ENCODE measurements around the gene CYB5R4. TPM values are rescaled to one million over a fixed set of nuclear protein-coding genes. Genes with fewer than 3 reads are reported as not detected.

CYB5R4 gene
- total RNA-seq, 1 donor from 2014 or later, result 5.2 TPM

DNA sequence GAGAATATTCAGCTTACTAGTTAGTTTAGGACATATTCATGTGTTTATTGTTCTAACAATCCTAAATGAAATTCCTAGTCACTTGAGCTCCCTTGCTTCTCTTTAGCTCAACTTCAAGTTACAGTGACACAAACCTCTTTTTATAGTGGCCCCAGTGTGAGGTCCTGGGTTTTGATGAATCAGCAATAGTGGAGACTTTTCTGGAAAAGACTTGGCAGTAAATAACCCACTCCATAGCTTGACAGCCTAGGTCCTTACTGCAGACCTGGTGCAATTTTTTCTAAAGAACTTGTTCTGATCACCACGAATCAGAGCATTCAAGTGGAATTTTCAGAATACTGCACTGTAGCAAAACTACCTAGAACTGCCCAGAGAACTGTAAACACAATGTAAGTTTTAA is 13.2 kb upstream of the CYB5R4 start:
- peaks cover 0 to 1% (median under 1%) of the 10 kb centered on the region in 3 donors for H3K27me3 ChIP-seq (ENCODE audit: control insufficient read depth in 3 of 3, insufficient read depth in 3 of 3, low read length in 3 of 3)
- peaks cover 0 to 3% (median 2%) of the 10 kb centered on the region in 3 donors for H3K9me3 ChIP-seq (ENCODE audit: control insufficient read depth in 3 of 3, low read length in 3 of 3)
- H3K4me1 ChIP-seq (ENCODE audit: control insufficient read depth in 3 of 3, insufficient read depth in 3 of 3, low read length in 3 of 3), result no peaks in the 10 kb centered on the region
- H3K9ac ChIP-seq (ENCODE audit: low read depth in 1 of 3, low read length in 3 of 3), result no peak overlapping the region
- H3K36me3 ChIP-seq (ENCODE audit: control insufficient read depth in 3 of 3, insufficient read depth in 3 of 3, low read length in 3 of 3), result no peaks in the 10 kb centered on the region
- H3K4me3 ChIP-seq (ENCODE audit: low read length in 3 of 3), result no peak overlapping the region
- H3K27ac ChIP-seq (ENCODE audit: low read depth, low read length), result no peak overlapping the region

DNA sequence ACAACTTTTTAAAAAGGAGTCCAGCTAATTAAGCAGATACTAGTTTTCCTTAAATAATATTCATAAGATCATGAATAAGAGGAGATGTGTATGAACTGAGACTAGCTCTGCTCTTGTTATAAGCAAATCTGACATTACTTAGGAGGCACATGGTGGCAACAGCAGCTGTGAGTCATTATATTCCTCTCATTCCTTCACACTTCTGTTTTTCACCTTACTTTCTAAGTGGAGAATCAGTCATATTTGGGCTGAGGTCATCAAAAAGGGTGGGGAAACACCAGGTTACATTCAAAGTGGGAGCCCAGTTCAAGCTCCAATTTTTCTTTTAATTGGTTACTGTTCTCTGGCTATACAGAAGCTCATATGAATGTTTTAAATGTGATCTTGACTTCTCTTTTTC is 12.3 kb upstream of the CYB5R4 start:
- Histone ChIP-seq H3K9me3 (ENCODE audit: control insufficient read depth in 3 of 3, low read length in 3 of 3) (no peaks in the 10 kb centered on the region), H3K36me3 (ENCODE audit: control insufficient read depth in 3 of 3, insufficient read depth in 3 of 3, low read length in 3 of 3) (no peaks in the 10 kb centered on the region), H3K4me1 (ENCODE audit: control insufficient read depth in 3 of 3, insufficient read depth in 3 of 3, low read length in 3 of 3) (no peaks in the 10 kb centered on the region), H3K4me3 (ENCODE audit: low read length in 3 of 3) (no peak overlapping the region), H3K27ac (ENCODE audit: low read depth, low read length) (no peak overlapping the region), H3K9ac (ENCODE audit: low read depth in 1 of 3, low read length in 3 of 3) (no peak overlapping the region), H3K27me3 (ENCODE audit: control insufficient read depth in 3 of 3, insufficient read depth in 3 of 3, low read length in 3 of 3) (peaks cover 0 to 8% (median 5%) of the 10 kb centered on the region in 3 donors)

DNA sequence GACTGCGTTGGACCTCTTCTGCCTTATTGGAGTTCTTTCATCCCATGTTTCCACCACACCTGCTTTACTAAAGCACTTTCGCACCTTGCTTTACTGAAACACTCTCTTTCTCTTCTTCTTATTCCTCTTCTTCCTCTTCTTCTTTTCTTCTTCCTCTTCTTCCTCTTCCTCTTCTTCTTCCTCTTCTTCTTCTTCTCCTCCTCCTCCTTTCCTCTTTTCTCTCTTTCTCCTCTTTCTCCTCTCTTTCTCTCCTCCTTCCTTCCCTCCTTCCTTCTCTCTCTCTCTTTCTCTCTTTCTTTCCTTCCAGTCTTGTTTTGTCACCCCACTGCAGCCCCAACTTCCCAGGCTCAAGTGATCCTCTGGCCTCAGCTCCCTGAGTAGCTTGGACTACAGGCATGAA is 10.4 kb upstream of the CYB5R4 start:
- H3K4me3 ChIP-seq (ENCODE audit: low read length in 3 of 3), result no peak overlapping the region
- H3K9ac ChIP-seq (ENCODE audit: low read depth in 1 of 3, low read length in 3 of 3), result no peak overlapping the region
- H3K9me3 ChIP-seq (ENCODE audit: control insufficient read depth in 3 of 3, low read length in 3 of 3), result no peaks in the 10 kb centered on the region
- peaks cover 5 to 12% (median 9%) of the 10 kb centered on the region in 3 donors for H3K4me1 ChIP-seq (ENCODE audit: control insufficient read depth in 3 of 3, insufficient read depth in 3 of 3, low read length in 3 of 3)
- no peaks in the 10 kb centered on the region for H3K36me3 ChIP-seq (ENCODE audit: control insufficient read depth in 3 of 3, insufficient read depth in 3 of 3, low read length in 3 of 3)
- peaks cover 18 to 27% (median 18%) of the 10 kb centered on the region in 3 donors for H3K27me3 ChIP-seq (ENCODE audit: control insufficient read depth in 3 of 3, insufficient read depth in 3 of 3, low read length in 3 of 3)
- no peak overlapping the region for H3K27ac ChIP-seq (ENCODE audit: low read depth, low read length)

DNA sequence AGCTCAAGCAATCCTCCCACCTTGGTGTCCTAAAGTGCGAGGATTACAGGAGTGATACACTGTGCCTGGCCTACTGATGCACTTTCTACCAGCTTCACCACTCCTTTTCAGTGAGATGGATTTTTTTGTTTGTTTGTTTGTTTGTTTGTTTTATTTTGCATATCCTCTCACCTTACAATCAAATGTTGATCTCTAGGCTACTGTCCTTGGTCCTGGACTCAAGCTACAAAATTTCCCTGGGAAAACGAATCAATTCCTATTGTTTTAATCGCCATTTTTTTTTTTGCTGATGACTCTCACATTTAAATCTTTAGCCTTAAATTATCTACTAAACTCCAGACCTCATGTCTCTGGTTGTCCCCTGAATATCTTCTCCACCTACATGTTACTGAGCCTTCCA is 9.9 kb upstream of the CYB5R4 start:
- Histone ChIP-seq H3K4me1 (ENCODE audit: control insufficient read depth in 3 of 3, insufficient read depth in 3 of 3, low read length in 3 of 3) (peaks cover 5 to 13% (median 9%) of the 10 kb centered on the region in 3 donors), H3K9me3 (ENCODE audit: control insufficient read depth in 3 of 3, low read length in 3 of 3) (no peaks in the 10 kb centered on the region), H3K27ac (ENCODE audit: low read depth, low read length) (no peak overlapping the region), H3K36me3 (ENCODE audit: control insufficient read depth in 3 of 3, insufficient read depth in 3 of 3, low read length in 3 of 3) (no peaks in the 10 kb centered on the region), H3K4me3 (ENCODE audit: low read length in 3 of 3) (no peak overlapping the region), H3K27me3 (ENCODE audit: control insufficient read depth in 3 of 3, insufficient read depth in 3 of 3, low read length in 3 of 3) (peaks cover 18 to 32% (median 19%) of the 10 kb centered on the region in 3 donors), H3K9ac (ENCODE audit: low read depth in 1 of 3, low read length in 3 of 3) (no peak overlapping the region)

DNA sequence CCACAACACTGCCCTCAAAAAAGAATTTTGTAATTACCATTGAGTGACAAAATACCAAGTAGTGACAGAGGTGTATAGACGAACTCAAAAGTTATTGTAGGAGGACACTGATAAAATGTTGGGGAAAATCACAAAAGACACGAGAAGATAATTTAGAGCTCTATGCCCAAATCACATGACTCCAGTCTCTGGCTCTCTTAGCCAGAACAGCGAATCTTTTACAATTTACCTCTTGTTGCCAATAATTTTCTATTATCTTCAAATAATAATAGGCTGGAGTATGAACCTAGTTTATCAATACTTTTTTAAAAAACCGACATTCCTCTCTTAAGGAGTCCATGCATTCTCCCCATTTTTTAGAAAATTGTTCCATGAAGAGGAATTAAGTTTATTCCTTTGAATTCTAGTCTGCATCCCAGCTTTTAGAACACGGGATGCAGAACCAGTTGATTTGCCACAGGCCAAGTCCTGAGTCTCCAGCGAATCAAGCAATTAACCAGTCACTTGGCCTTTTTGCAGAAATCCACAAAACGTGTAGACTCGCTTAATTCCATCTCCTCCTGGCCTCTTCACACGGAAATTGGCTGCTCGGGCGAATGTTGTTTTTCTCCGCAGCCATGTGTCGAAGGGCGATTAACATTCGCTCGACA is 6.8 kb upstream of the CYB5R4 start:
- H3K9me3 ChIP-seq (ENCODE audit: control insufficient read depth in 3 of 3, low read length in 3 of 3), result no peaks in the 10 kb centered on the region
- no peak overlapping the region for H3K27ac ChIP-seq (ENCODE audit: low read depth, low read length)
- peak overlapping the region in 1 of 3 donors; percentile 42 for H3K9ac ChIP-seq (ENCODE audit: low read depth in 1 of 3, low read length in 3 of 3)
- H3K4me1 ChIP-seq (ENCODE audit: control insufficient read depth in 3 of 3, insufficient read depth in 3 of 3, low read length in 3 of 3), result peaks cover 5 to 13% (median 9%) of the 10 kb centered on the region in 3 donors
- peaks cover 19 to 40% (median 21%) of the 10 kb centered on the region in 3 donors for H3K27me3 ChIP-seq (ENCODE audit: control insufficient read depth in 3 of 3, insufficient read depth in 3 of 3, low read length in 3 of 3)
- peak overlapping the region; percentile 55 to 67 (median 55) for H3K4me3 ChIP-seq (ENCODE audit: low read length in 3 of 3)
- no peaks in the 10 kb centered on the region for H3K36me3 ChIP-seq (ENCODE audit: control insufficient read depth in 3 of 3, insufficient read depth in 3 of 3, low read length in 3 of 3)

DNA sequence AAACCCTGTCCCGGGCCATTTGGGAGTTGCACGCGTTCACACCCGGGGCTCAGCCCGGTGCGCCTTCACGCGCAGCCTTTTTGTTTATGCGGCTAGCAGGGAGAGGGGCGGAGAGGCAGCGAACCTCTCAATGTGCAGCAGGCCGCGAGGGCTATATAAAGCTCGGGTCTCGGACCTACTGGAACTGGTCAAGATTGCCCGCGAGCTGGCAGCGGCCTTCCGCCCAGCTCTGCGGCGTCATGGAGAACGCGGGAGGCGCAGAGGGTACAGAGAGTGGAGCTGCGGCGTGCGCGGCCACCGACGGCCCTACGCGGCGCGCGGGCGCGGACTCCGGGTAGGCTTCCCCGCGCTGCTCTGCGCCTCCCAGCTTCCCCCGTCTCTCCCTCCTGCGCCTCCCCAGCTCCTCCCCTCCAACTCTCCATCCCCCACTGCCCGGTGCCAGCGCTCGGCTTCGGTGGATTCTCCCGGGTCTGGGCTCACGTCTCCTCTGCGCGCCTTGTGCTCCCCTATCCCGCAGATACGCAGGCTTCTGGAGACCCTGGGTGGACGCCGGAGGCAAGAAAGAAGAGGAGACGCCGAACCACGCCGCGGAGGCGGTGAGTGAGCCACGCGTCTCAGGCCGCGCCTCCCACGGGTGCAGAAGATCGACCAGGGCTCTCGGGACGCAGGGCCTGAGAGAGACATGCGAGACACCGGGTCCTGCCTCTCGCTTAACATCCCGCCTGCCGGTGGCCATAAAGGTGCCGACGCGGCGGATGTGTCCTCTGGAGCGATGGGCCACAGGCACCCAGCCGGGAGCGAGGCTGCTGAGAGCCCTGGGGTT is 6.1 kb upstream of the CYB5R4 start, which contains the start of gene RIPPLY2:
TSS of gene RIPPLY2 (plus strand) at position 183 of the 823 bp plus-strand sequence. CDS start at position 240, 57 bp downstream.
- no peaks in the 10 kb centered on the region for H3K9me3 ChIP-seq (ENCODE audit: control insufficient read depth in 3 of 3, low read length in 3 of 3)
- H3K27me3 ChIP-seq (ENCODE audit: control insufficient read depth in 3 of 3, insufficient read depth in 3 of 3, low read length in 3 of 3), result peaks cover 19 to 40% (median 21%) of the 10 kb centered on the region in 3 donors
- peak within 1 kb of the TSS; percentile 55 to 67 (median 55) for H3K4me3 ChIP-seq (ENCODE audit: low read length in 3 of 3)
- peaks cover 5 to 13% (median 9%) of the 10 kb centered on the region in 3 donors for H3K4me1 ChIP-seq (ENCODE audit: control insufficient read depth in 3 of 3, insufficient read depth in 3 of 3, low read length in 3 of 3)
- H3K27ac ChIP-seq (ENCODE audit: low read depth, low read length), result no peak within 1 kb of the TSS
- peak within 1 kb of the TSS in 1 of 3 donors; percentile 42 for H3K9ac ChIP-seq (ENCODE audit: low read depth in 1 of 3, low read length in 3 of 3)
- H3K36me3 ChIP-seq (ENCODE audit: control insufficient read depth in 3 of 3, insufficient read depth in 3 of 3, low read length in 3 of 3), result no peaks in the 10 kb centered on the region

DNA sequence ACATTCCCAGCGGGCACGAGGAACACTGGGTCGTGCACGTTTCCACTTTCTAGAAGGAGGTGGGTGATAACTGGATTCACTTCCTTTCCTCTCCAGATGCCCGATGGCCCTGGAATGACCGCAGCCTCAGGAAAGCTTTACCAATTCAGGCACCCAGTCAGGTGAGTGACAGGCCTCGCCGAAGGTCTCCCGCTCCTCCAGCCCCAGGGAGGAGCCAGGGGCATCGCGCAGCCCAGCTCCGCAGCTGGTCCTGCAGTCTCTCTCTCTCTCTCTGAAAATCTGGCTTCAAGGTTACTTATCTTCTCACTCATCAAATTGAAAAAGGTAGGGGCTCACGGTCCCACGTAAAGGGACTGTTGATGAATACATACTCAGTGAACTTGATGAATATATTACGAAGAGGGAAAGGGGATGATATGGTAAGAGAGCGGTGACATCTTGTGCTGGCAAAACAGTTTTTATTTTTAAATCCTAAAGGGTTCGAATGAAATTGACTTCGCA is 5.4 kb upstream of the CYB5R4 start:
- H3K36me3 ChIP-seq (ENCODE audit: control insufficient read depth in 3 of 3, insufficient read depth in 3 of 3, low read length in 3 of 3), result no peaks in the 10 kb centered on the region
- no peaks in the 10 kb centered on the region for H3K9me3 ChIP-seq (ENCODE audit: control insufficient read depth in 3 of 3, low read length in 3 of 3)
- H3K9ac ChIP-seq (ENCODE audit: low read depth in 1 of 3, low read length in 3 of 3), result no peak overlapping the region
- peaks cover 9 to 18% (median 12%) of the 10 kb centered on the region in 3 donors for H3K4me1 ChIP-seq (ENCODE audit: control insufficient read depth in 3 of 3, insufficient read depth in 3 of 3, low read length in 3 of 3)
- H3K27ac ChIP-seq (ENCODE audit: low read depth, low read length), result no peak overlapping the region
- peaks cover 19 to 40% (median 21%) of the 10 kb centered on the region in 3 donors for H3K27me3 ChIP-seq (ENCODE audit: control insufficient read depth in 3 of 3, insufficient read depth in 3 of 3, low read length in 3 of 3)
- H3K4me3 ChIP-seq (ENCODE audit: low read length in 3 of 3), result peak overlapping the region; percentile 33 to 67 (median 55)

DNA sequence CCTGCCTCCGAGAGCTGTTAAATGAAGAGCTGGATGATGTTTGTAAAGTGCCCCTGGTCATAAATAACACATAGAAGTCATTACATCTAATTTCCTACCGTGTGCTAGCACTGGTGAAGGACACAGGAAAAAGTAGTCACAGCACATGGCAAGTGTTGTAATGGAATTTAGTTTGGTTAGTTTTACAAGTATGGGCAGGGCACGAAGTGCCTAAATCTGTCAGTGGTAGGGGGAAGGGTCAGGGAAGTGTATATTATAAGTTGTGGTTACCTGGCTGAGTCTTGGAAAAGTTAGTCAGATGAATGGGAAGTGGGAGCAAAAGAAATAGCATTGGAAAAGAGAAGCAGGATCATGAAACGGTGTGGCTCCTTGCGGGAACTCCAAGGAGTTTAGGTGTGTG is 4.7 kb upstream of the CYB5R4 start:
- Histone ChIP-seq H3K27ac (ENCODE audit: low read depth, low read length) (no peak overlapping the region), H3K4me3 (ENCODE audit: low read length in 3 of 3) (no peak overlapping the region), H3K27me3 (ENCODE audit: control insufficient read depth in 3 of 3, insufficient read depth in 3 of 3, low read length in 3 of 3) (peaks cover 19 to 40% (median 21%) of the 10 kb centered on the region in 3 donors), H3K9ac (ENCODE audit: low read depth in 1 of 3, low read length in 3 of 3) (no peak overlapping the region), H3K9me3 (ENCODE audit: control insufficient read depth in 3 of 3, low read length in 3 of 3) (no peaks in the 10 kb centered on the region), H3K4me1 (ENCODE audit: control insufficient read depth in 3 of 3, insufficient read depth in 3 of 3, low read length in 3 of 3) (peaks cover 10 to 24% (median 14%) of the 10 kb centered on the region in 3 donors), H3K36me3 (ENCODE audit: control insufficient read depth in 3 of 3, insufficient read depth in 3 of 3, low read length in 3 of 3) (no peaks in the 10 kb centered on the region)

DNA sequence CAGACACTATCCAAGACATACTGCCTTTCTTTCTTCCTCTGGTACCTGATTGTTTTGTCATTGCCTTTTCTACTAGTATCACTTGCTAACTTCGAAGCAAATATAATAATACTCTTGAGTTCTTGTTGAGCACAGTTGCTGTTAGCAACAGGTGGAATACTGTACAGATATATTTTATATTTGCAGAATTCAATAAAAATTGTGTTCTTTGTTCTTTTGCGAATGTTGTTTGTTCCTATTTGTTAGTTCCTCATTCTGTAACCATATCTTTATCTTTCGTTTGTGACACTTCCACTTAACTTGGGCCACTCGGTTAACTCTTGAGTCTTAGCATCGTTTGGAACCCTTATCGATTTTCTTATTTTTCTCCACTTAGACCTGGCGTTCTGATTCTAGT is 868 bp downstream of the CYB5R4 start:
- Histone ChIP-seq H3K27me3 (ENCODE audit: control insufficient read depth in 3 of 3, insufficient read depth in 3 of 3, low read length in 3 of 3) (peaks cover 0 to 3% (median 3%) of the 10 kb centered on the region in 3 donors), H3K27ac (ENCODE audit: low read depth, low read length) (peak overlapping the region; percentile 78), H3K4me1 (ENCODE audit: control insufficient read depth in 3 of 3, insufficient read depth in 3 of 3, low read length in 3 of 3) (peaks cover 5 to 26% (median 12%) of the 10 kb centered on the region in 3 donors), H3K9ac (ENCODE audit: low read depth in 1 of 3, low read length in 3 of 3) (peak overlapping the region; percentile 79 to 82 (median 81)), H3K4me3 (ENCODE audit: low read length in 3 of 3) (peak overlapping the region; percentile 89 to 99 (median 90)), H3K9me3 (ENCODE audit: control insufficient read depth in 3 of 3, low read length in 3 of 3) (no peaks in the 10 kb centered on the region), H3K36me3 (ENCODE audit: control insufficient read depth in 3 of 3, insufficient read depth in 3 of 3, low read length in 3 of 3) (peaks cover 0 to 9% (median 0%) of the 10 kb centered on the region in 3 donors)
